Measurements from ENCODE around the gene ALG2. TPM values are rescaled to one million over a fixed set of nuclear protein-coding genes. Genes with fewer than 3 reads are reported as not detected.

Gene ALG2
- 47.7 and 51.5 TPM in 2 replicates for total RNA-seq

GRCh38 chr9:99221621-99222415, at the start of gene ALG2, which contains the start of gene SEC61B:
TSS of gene ALG2 (minus strand) at chr9:99221942. CDS start at chr9:99221894, 48 bp downstream.
TSS of gene SEC61B (plus strand) at chr9:99222282. CDS start at chr9:99222364, 82 bp downstream.

Small RNAs within 50 kb of the gene (small RNA-seq; reads per million reads assigned to genes)
- not detected for gene RN7SL794P

Other genes starting within 250 kb of the ALG2 start
- 252 and 380 TPM in 2 replicates for gene TGFBR1, start 116.8 kb downstream of the ALG2 start, total RNA-seq
- 102 and 117 TPM in 2 replicates for gene SEC61B, start 340 bp upstream of the ALG2 start, total RNA-seq